SK-N-SH (cell line): ENCODE measurements around the gene TRNP1. TPM values are rescaled to one million over a fixed set of nuclear protein-coding genes. Genes with fewer than 3 reads are reported as not detected.

Source experiments
- CTCF ChIA-PET: fragments of 300-600, 350-600 bp; formaldehyde crosslinking; extraction: SDS; loops from one replicate; lab custom pipeline; 2021; lab: Yijun Ruan, JAX
- POLR2A ChIA-PET: fragments of 350-600 bp; sonication (Branson Sonifier 250); formaldehyde crosslinking; extraction: SDS; loops from one replicate; lab custom pipeline; 2020; ENCODE audit warnings: antibody characterized with exemption, inconsistent platforms; lab: Yijun Ruan, JAX
- DNase-seq: peaks from one replicate; pipeline ENCODE4 v3.0.0; 2012
- H2AFZ ChIP-seq: fragments of 200-600 bp; sonication (generic); 2 replicates; pipeline ENCODE4 v1.8.1; 2016; ENCODE audit warnings: antibody characterized with exemption, mild to moderate bottlenecking, low read depth
- H3F3A ChIP-seq: fragments of 200-600 bp; sonication (generic); replicated peaks from 2 replicates; pipeline ENCODE3; 2016; ENCODE audit warnings: antibody characterized with exemption, mild to moderate bottlenecking; ENCODE audit not compliant: insufficient read depth
- H3K27ac ChIP-seq, 2 experiments: fragments of 200-500 bp in 1 of 2; fragments of 200-600 bp in 1 of 2; sonication (Bioruptor generic) in 1 of 2; sonication (generic), shearing (Covaris generic) in 1 of 2; 2 replicates each; pipeline versions ENCODE4 v1.5.1 to v1.6.1; 2014 to 2016; ENCODE audit warnings: low read depth in 2 of 2, inconsistent platforms in 1 of 2, low read length in 1 of 2, mild to moderate bottlenecking in 1 of 2, mixed read lengths in 1 of 2
- H3K27me3 ChIP-seq: fragments of 200-600 bp; sonication (generic), shearing (Covaris generic); 2 replicates; pipeline ENCODE4 v1.6.1; 2016; ENCODE audit warnings: mixed run types; ENCODE audit not compliant: insufficient read depth
- H3K36me3 ChIP-seq, 2 experiments: fragments of 200-500 bp in 1 of 2; fragments of 200-600 bp in 1 of 2; sonication (Bioruptor generic) in 1 of 2; sonication (generic) in 1 of 2; replicated peaks in 1 of 2; 2 replicates each; pipeline versions ENCODE3 to v1.5.1; 2014 to 2016; ENCODE audit warnings: low read length in 1 of 2, mild to moderate bottlenecking in 1 of 2; ENCODE audit not compliant: insufficient read depth in 2 of 2, control insufficient read depth in 1 of 2
- H3K4me1 ChIP-seq, 2 experiments: fragments of 200-500 bp in 1 of 2; fragments of 200-600 bp in 1 of 2; sonication (Bioruptor generic) in 1 of 2; sonication (generic), shearing (Covaris generic) in 1 of 2; 2 replicates each; pipeline versions ENCODE4 v1.5.1 to v1.6.1; 2014 to 2016; ENCODE audit warnings: low read depth in 1 of 2, low read length in 1 of 2, mixed run types in 1 of 2; ENCODE audit not compliant: insufficient read depth in 2 of 2, control insufficient read depth in 1 of 2
- H3K4me2 ChIP-seq: fragments of 200-600 bp; sonication (generic), shearing (Covaris generic); 2 replicates; pipeline ENCODE4 v1.6.1; 2017; ENCODE audit warnings: mixed run types
- H3K4me3 ChIP-seq, 2 experiments: fragments of 200-500 bp in 1 of 2; fragments of 200-600 bp in 1 of 2; sonication (Bioruptor generic) in 1 of 2; sonication (generic), shearing (Covaris generic) in 1 of 2; 2 replicates each; pipeline versions ENCODE4 v1.5.1 to v1.8.1; 2014 to 2016; ENCODE audit warnings: low read depth in 2 of 2, inconsistent platforms in 1 of 2, low read length in 1 of 2, mild to moderate bottlenecking in 1 of 2, mixed read lengths in 1 of 2, moderate library complexity in 1 of 2
- H3K79me2 ChIP-seq: fragments of 200-600 bp; sonication (generic); 2 replicates; pipeline ENCODE4 v1.8.1; 2017; ENCODE audit warnings: mild to moderate bottlenecking; ENCODE audit not compliant: insufficient read depth
- H3K9ac ChIP-seq: fragments of 200-600 bp; sonication (generic); 2 replicates; pipeline ENCODE4 v1.6.1; 2017; ENCODE audit warnings: mixed run types
- H3K9me2 ChIP-seq: fragments of 200-600 bp; sonication (generic); 2 replicates; pipeline ENCODE4 v1.6.1; 2017; ENCODE audit warnings: mixed run types
- H3K9me3 ChIP-seq: fragments of 200-600 bp; sonication (generic); 2 replicates; pipeline ENCODE4 v1.6.1; 2017; ENCODE audit warnings: mixed run types, mild to moderate bottlenecking, moderate library complexity
- H4K20me1 ChIP-seq: fragments of 200-600 bp; sonication (generic); 2 replicates; pipeline ENCODE4 v1.6.1; 2017; ENCODE audit warnings: mild to moderate bottlenecking, mixed run types; ENCODE audit not compliant: insufficient read depth
- CTCF ChIP-seq: fragments of 200-600 bp; sonication (generic); IDR thresholded peaks from 2 replicates; pipeline ENCODE4 v1.6.1; 2017; ENCODE audit warnings: antibody characterized with exemption, mild to moderate bottlenecking, moderate library complexity
- FOSL2 ChIP-seq: IDR thresholded peaks from 2 replicates; pipeline ENCODE4 v1.4.0; 2012; ENCODE audit warnings: low read depth, mild to moderate bottlenecking, moderate library complexity, borderline replicate concordance
- IRF3 ChIP-seq: fragments of 150-350 bp; IDR thresholded peaks from 2 replicates; pipeline ENCODE4 v1.6.1; 2016; ENCODE audit warnings: mild to moderate bottlenecking, low read depth, low read length
- MAX ChIP-seq: IDR thresholded peaks from 2 replicates; pipeline ENCODE4 v1.4.0; 2012; ENCODE audit warnings: low read depth
- MXI1 ChIP-seq: IDR thresholded peaks from 2 replicates; pipeline ENCODE4 v1.6.1; 2012; ENCODE audit warnings: mild to moderate bottlenecking, low read depth, low read length, improper control_type of control experiment
- NFIC ChIP-seq: IDR thresholded peaks from 2 replicates; pipeline ENCODE4 v1.4.0; 2012; ENCODE audit warnings: borderline replicate concordance
- PBX3 ChIP-seq: IDR thresholded peaks from 2 replicates; pipeline ENCODE4; 2012
- RAD21 ChIP-seq: IDR thresholded peaks from 2 replicates; pipeline ENCODE4 v1.6.1; 2012; ENCODE audit warnings: mild to moderate bottlenecking, low read length
- SMC3 ChIP-seq: IDR thresholded peaks from 2 replicates; pipeline ENCODE4 v1.6.1; 2012; ENCODE audit warnings: low read depth, low read length, improper control_type of control experiment
- TAF1 ChIP-seq: IDR thresholded peaks from 2 replicates; pipeline ENCODE4 v1.6.1; 2012; ENCODE audit warnings: low read depth, mild to moderate bottlenecking, low read length, moderate library complexity, borderline replicate concordance
- TCF12 ChIP-seq: IDR thresholded peaks from 2 replicates; pipeline ENCODE4 v1.4.0; 2012
- TEAD4 ChIP-seq: IDR thresholded peaks from 2 replicates; pipeline ENCODE4 v1.4.0; 2012; ENCODE audit warnings: mild to moderate bottlenecking, borderline replicate concordance; ENCODE audit not compliant: insufficient read depth
- USF2 ChIP-seq: fragments of 150-350 bp; IDR thresholded peaks from 2 replicates; pipeline ENCODE4 v1.6.1; 2017; ENCODE audit warnings: antibody characterized with exemption, low read length, low read depth, borderline replicate concordance
- WGBS: methylation state at CpG from one replicate; pipeline ENCODE4 v1.1.6; 2017; ENCODE audit warnings: low lambda C conversion rate; 5-methylcytosine and 5-hydroxymethylcytosine counted together
- polyA plus RNA-seq, 3 experiments: library from polyadenylated mRNA; depleted of rRNA; stranded (reverse); fragments of >200 nt; gene quantifications; 2 replicates each; pipeline ENCODE4 v1.2.3, GENCODE V29; 2012

The TRNP1 gene
- polyA plus RNA-seq, 1 of the 3 experiments (the other 2 are of a cell fraction): 8.8 TPM

- TF ChIP-seq USF2: no peak
- TF ChIP-seq IRF3: no peak
- no peak for TF ChIP-seq PBX3
- TF ChIP-seq TAF1: no peak
- TF ChIP-seq FOSL2: no peak
Measured at GRCh38 chr1:27044613-27045151, 51.2 kb downstream of the TRNP1 start (continued).

- POLR2A ChIA-PET: interaction anchor here (1.4 kb wide), 1 partner anchor 51 kb away, joined by 15 read pairs; no protein-coding TSS in a partner anchor
- no peak overlapping the region for H2AFZ ChIP-seq
- H3K36me3 ChIP-seq: no peaks in the 10 kb centered on the region
- no peak overlapping the region for H3K4me3 ChIP-seq
- H3K27me3 ChIP-seq: no peaks in the 10 kb centered on the region
- H4K20me1 ChIP-seq: no peaks in the 10 kb centered on the region
- H3K9me3 ChIP-seq: no peaks in the 10 kb centered on the region
- WGBS: 28% methylated on average over 17 of the region's 17 CpGs
- DNase-seq: peak; percentile 77
- H3K4me2 ChIP-seq: no peak overlapping the region
- H3K9me2 ChIP-seq: no peaks in the 10 kb centered on the region
- H3K9ac ChIP-seq: no peak overlapping the region
- peak; percentile 86 for TF ChIP-seq MAX
- peak; percentile 75 for TF ChIP-seq SMC3
- TF ChIP-seq MXI1: 0 out of 2 replicates have a peak, but pooled peaks have one; percentile 26
- TF ChIP-seq TCF12: no peak
- TF ChIP-seq NFIC: no peak
- peak; percentile 92 for TF ChIP-seq CTCF
- no peak for TF ChIP-seq TEAD4
- 0 out of 2 replicates have a peak, but pooled peaks have one; percentile 19 for TF ChIP-seq PBX3
- peak; percentile 64 for TF ChIP-seq RAD21
- no peaks in the 10 kb centered on the region for H3K4me1 ChIP-seq
- no peaks in the 10 kb centered on the region for H3K79me2 ChIP-seq
- no peak overlapping the region for H3K27ac ChIP-seq
- H3F3A ChIP-seq: no peaks in the 10 kb centered on the region
- CTCF ChIA-PET: interaction anchor here (0.6 to 38.3 kb wide), 41 partner anchors 11 to 563 kb away, joined by 3 to 1084 read pairs (median 5); partner anchors contain the start of genes AHDC1 and TENT5B
Measured at GRCh38 chr1:27045973-27046558, 52.6 kb downstream of the TRNP1 start.
